Stimulated activated CD4-positive, alpha-beta T cell treated with anti-CD3 and anti-CD28 coated beads, Interleukin-4, amount 100 ng/mL, for 1 hour (primary cell): ENCODE data around the gene GPR68.
A peak's percentile ranks its signal among the peaks of the same experiment; 100 is the strongest.
"Not testable (repeated sequence)": the region's sequence is repeated elsewhere in the genome, so short reads cannot be mapped to it uniquely, and the experiment has no call there.

Source experiments
- DNase-seq: peaks from one replicate; pipeline ENCODE4 v3.0.0-alpha.2; 2020

GPR68 gene

DNA sequence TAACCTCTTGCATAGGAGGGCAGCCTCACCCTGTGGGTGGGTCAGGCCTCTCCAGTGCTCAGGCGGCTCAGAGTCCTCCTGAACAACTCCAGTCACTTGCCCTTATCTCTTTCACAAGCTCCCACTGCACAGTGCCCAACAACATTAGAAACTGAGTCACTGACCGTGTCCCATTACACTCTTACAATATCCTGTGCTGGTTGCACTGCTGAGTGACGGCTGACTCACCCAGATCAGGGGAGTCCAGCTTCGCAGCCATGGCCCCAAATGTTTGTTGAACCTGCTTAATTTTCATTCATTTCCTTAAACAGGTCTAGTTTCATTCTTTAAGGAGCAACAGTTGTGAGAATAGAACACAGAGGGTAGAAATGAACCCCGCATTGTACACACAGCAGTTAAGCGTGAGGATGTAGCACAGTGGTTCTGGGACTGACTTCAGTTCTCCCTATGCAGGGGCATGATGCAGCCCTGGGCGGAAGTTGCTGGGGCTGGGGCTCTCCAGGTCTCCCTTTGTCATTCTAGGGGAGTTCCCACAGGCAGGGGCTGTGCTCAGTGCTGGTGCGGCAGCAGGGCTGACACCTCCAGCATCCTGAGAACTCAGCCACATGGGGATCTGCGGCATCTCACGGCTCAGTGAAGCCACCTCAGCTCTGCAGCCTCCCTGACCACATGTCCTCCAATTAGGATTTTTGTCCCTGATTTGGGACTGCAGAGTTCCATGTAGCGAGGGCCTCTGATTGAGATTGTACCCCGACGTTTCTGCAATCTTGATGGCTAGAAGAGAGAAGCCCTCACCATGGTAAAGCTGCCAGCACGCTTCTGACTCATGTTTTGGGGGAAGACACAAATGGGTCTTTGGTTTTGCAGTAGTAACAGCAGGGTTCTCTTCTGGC, 16.1 kb downstream of the GPR68 start:
- DNase-seq: peak; percentile 84

DNA sequence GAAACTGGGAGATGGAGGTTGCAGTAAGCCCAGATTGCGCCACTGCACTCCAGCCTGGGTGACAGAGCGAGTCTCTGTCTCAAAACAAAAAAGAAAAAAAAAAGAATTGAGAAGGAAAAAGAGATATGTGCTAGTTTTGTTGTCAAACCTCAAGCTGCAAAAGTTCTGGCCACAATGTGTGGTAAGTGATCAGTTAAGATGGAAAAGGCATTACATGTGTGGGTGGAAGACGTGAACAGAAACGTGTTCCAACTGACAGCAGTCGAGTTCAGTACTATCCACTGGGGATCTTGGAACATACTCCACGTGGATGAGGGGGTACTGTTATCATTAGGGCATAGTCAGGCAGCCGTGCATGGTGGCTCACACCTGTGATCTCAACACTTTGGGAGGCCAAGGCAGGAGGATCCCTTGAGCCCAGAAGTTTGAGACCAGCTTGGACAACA, 17.3 kb downstream of the GPR68 start:
- DNase-seq: no peak

DNA sequence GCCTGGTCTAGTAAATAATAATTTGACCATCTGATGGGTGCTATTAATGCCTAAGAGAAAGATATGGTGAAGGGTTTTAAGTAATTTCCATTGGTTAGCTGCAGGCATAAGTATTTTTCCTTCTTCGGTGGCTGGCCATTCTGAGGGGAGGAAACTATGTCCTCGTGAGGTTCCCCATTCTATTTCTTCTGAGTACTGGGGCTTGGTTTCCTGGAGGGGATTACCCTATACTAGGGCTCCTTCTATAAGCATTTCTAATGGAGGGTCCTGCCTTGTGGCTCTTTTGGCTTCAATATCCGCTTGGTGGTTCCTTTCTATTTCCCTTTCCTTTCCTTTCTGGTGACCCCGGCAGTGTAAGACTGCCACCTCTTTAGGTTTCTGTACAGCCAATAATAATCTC, 18.1 kb downstream of the GPR68 start:
- DNase-seq: not testable (repeated sequence)

DNA sequence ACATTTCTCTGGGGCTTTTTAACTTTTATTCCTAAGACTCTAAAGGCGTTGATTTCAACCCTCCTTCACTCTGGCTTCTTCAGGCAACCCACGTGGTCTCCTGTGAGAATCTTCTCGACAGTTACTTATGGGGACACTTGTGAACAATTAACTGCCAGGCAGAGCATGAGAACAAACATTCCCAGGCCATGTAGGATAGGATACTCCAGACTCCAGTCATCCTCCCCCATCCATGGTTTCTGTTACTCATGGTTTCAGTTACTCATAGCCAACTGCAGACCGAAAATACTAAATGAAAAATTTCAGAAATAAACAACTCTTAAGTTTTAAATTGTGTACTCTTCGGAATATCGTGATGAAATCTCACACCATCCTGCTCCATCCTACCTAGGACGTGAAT, 19.5 kb downstream of the GPR68 start:
- DNase-seq: no peak

DNA sequence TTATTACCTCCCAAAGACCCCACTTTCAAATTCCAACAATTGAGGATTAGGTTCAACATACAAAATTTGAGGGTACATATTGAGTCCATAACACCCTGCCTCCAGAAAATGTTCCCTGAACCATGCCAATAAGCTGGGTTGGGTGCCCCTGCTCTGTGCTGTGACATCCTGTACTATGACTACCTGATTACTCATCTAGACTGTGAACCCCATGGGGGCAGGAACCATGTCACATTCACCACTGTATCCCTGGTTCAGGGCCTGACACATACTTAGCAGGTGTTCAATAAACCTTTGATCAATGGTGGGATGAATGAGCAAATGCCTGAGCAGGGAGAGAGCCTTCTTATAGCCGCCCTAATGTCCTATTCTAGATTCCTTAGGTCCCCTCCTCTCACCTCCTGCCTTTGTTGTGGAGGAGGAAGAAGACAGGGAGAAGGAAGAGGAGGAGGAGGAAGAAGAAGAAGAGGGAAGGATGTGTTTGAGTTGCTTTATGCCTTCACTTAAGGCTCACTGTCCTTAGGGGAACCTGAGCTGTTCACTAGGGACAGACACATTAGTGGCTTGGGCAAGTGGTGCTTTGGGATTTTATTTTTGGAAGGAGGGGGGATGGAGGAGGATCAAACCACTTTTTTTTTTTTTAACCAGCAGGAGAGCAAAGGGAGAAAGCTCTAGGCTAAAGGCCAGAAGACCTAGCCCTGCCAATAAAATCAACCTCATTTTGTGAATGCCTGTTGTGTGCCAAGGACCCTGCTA, 21.3 kb downstream of the GPR68 start:
- DNase-seq: no peak

DNA sequence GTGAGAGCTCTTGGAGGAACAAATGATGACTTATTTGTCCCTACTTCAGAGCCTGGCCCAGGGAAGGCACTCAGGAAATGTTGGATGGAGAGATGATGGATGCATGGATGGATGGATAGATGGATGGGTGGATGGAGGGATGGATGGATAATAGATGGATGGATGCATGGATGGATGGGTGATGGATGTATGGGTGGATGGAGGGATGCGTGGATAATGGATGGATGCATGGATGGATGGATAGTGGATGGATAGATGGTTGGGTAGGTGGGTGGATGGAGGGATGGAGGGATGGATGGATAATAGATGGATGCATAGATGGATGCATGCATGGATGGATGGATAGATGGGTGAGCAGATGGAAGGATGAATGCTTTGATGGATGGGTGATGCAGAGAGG, 23.2 kb downstream of the GPR68 start:
- DNase-seq: no peak

DNA sequence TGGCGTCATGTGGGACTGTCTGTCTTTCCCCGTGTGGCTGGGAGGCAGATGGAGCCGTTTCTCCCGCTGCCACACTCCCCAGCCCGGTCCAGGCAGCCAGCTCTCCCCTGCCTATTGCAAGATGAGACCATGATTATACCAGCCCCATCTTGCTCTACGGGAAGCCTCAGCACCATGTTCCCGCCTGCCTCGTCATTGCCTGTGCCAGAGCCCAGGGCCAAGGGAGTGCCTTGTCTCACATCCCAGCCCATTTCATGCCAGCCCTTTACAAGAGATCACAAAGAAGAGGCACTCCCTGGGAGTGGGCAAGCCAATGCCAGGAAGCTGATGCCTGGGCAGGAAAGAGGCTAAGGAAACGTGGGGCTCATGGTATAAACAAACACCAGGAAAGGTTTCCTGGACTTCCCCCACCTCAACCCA, 23.9 kb downstream of the GPR68 start:
- DNase-seq: no peak

DNA sequence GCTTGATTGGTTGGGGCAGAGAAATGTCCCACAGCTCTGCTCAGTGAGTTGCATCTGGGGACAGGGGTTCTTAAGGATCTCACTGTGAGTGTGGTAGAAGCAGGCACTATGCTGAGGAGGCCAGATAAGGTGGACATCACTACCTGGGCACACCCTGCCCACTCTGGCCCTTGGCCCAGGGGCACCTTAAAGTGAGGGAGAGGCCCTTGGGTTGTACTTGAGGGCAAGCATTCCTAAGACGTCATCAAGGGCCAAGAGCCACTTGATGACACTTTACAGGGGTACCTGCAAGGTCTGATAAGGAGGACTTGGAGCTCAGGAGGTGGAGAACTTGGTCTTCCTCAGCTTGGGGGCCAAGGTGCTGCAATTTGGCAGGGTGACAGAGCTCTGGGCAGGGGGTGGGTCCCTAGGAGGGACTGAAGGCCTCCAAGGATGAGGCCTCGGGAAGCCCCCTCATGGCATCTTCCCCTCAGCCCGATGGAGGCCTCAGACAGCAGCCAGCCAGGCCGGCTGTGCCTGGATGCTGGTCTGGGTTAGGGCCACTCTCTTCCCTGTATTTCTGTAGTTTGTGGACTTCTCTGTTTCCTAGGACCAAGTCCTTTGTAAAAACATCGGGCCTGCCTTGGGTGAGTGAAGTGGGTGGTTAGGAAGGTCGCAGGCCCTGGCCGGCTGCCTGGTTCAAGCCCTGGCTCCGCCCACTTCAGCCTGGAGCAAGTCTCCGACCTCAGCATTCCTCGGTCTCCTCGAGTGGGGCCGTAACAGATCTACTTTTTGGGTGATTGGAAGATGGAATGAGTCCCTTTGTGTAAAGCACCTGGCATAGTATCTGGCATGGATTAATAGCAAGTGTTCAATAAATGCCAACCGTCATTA, 24.8 kb downstream of the GPR68 start:
- DNase-seq: no peak

DNA sequence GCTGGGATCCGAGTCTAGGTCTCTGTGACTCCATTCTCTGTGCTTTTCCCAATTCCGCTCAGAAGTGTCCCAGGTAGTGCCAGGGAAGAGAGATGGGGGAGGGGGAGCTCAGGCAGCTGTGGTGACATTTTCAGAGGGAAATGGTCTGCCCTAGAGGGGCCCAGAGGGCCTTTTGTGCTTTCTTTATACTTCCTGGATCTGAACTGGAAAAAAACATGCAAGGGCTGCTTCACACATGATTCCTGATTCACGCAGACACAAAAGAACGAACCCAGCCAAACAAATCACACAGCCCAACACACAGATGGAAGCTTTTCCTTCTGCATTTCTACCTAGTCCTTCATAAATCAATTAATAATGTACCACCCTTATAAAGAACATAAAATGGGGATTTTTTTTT, 26.5 kb downstream of the GPR68 start:
- DNase-seq: no peak

DNA sequence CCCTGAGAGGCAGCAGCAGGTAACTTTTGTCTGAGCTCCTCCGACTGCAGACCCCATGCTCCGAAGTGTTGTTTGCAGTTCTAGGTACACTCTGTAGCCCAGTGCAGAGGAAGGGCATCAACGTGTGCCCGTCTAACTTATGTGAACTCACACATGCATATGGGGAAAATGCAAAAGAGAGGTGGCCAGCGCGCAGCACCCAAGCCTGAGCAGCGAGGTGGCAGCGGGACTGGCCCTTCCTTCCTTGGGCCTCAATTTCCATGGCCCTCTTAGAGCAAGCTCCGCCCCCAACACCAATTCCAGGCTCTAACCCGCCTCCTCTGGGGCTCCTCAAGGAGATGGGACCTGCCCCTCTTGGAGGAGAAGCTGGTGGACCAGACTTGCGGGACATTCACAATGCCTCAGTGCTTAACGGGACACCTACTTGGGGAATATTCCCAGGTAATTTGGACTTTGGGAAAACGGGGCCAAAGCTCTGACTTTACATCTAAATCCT, 27.7 kb downstream of the GPR68 start:
- DNase-seq: no peak

DNA sequence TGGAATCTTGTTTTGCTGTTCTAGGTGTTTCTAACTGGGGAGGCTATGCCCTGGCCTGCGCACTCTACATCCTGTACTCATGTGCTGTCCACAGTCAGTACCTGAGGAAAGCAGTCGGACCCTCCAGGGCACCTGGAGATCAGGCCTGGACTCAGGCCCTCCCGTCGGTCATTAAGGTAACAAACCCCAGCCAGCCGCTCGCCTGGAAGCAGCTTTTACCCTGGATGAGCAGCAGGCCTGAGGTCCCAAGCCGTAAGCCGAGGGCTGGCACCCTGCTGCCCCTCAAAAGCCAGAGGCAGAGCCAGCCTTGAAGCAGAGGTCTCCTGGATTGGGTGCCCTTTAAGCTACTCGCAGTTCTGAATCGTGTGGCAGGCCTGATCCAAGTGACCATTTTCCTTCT, 29.1 kb downstream of the GPR68 start:
- no peak for DNase-seq

DNA sequence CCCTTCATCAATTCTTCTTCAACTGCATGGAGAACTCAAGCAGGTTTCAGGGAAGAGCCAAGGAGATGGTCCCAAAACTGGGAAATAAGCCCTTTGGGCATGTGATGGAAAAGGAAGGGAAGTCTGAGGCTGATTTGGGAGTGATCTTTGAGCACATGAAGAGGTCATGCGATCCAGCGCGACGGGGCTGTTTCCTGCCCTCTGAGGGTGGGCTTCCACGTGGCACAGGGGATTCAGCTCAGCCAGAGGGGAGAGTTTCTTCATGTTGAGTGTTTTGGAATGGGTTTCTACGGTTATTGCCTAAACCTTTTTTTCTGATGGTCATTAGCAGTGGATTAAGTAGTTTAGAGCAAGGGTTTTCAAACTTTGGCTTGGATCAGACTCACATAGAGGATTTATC, 30.2 kb downstream of the GPR68 start:
- DNase-seq: no peak

DNA sequence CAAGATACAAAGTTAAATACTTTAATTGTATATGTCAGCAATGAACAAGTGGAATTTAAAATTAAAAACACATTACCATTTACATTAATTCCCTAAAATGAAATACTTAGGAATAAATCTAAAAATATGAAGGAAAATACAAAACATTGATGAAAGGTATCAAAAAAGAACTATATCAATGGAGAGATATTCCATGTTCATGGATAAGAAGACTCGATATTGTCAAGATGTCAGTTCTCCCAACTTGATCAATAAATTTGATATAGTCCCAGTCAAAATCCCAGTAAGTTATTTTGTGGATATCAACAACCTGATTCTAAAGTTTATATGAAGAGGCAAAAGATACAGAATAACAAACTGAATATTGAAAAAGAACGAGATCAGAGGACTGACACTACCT, 33.5 kb downstream of the GPR68 start:
- DNase-seq: no peak

DNA sequence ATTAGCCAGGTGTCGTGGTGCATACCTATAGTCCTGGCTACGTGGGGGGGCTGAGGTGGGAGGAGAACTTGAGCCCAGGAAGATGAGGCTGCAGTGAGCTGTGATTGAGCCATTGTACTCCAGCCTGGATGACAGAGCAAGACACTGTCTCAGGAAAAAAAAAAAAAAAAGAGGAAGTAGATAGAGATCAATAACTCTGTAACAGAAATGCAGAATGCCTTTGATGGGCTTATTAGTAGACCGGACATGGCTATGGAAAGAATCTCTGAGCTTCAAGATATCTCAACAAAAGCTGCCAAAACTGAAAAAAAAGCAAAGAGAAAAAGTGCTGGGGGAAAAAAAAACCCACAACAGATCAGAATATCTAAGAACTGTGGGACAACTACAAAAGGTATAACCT, 37.5 kb downstream of the GPR68 start:
- DNase-seq: no peak

DNA sequence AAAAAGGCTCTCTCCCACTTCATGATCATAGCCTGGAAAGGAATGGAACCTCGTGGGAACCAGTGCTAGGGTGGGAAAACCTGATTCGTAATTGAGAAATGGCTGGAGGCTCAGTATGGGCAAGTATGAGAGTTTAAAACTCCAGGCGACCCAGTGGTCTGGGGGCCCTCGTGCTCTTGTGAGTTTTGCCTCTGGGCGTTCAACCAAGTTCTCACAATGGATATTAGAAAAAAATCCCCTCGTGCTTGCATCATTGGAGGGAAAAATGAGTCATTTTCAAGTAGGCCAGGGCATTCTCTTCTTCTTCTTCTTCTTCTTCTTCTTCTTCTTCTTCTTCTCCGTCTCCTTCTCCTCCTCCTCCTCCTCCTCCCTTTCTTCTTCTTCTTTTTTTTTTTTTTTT, 39.0 kb downstream of the GPR68 start:
- DNase-seq: no peak

DNA sequence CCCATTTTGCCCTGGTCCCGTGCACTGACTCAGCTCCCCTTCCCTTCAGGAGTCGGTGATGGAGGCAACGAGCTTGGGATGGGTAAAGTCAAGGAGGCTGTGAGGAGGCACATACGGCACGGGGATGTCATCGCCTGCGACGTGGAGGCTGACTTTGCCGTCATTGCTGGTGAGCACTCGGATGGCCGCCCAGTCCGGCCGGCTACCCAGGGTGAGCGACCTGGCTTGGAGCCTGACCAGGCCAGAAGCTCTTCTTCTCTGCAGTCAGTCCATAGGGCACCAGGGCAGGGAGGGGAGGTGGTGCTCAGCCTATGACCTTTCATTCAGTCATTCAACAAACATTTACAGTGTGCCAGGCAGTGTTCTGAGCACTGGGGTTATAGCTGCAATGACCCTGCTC, 39.8 kb downstream of the GPR68 start:
- no peak for DNase-seq

DNA sequence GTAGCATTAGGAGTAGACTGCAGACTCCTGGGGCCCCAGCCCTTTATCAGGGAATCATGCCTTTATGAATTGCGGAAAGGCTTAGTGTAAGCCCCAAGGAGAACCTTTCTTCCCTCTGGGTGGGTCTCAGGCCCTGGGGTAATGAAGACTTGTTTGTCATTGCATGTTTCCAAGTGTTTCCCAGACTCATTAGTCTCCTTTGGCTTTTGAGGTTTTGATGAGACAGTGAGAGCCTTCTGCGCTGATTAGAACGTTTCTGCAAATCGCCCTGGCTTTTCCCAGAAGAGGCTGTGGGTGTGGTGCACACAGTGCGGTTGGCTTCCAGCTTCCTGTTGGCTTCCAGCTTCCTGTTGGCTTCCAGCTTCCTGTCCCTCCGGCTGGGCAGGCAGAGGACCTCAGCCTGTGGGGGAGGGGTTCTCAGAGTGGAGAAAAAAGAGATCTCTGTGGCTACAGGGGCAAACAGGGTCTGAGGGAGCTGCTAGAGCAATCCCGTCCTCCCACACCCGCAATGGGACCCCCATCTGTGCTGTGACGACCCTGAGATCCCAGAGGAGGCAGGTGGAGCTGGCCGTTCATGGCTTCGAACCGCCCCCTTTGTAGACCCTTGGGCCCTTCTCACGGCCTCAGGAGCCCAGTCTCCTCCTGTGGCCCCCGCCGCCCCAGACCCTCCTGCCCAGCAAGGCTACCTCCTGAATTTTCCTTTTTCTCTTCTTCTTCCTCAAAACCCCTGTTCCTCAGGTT, 42.1 kb downstream of the GPR68 start:
- DNase-seq: no peak

DNA sequence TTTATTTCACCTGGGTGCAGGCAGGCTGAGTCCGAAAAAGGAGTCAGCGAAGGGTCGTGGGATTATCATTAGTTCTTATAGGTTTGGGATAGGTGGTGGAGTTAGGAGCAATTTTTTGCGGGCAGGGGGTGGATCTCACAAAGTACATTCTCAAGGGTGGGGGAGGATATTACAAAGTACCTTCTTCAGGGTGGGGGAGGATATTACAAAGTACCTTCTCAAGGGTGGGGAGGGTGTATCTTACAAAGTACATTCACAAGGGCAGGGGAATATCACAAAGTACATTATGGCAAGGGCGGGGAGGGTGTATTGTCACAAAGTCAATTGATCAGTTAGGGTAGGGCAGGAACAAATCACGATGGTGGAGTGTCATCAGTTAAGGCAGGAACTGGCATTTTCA, 43.7 kb downstream of the GPR68 start:
- not testable (repeated sequence) for DNase-seq

DNA sequence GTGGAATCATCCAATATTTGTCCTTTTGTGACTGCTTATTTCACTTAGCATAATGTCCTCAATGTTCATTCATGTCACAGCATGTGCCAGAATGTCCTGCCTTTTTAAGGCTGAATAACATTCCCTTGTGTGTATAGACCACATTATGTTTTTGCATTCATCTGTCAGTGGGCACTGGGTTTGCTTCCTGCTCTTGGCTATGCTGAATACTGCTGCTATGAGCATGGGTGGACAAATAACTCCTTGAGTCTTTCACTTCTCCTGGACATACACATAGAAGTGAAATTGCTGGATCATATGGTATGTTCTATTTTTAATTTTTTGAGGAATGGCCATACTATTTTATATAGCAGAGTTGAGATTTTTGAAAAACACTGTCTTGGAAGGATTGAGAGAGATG, 46.9 kb downstream of the GPR68 start:
- DNase-seq: no peak

DNA sequence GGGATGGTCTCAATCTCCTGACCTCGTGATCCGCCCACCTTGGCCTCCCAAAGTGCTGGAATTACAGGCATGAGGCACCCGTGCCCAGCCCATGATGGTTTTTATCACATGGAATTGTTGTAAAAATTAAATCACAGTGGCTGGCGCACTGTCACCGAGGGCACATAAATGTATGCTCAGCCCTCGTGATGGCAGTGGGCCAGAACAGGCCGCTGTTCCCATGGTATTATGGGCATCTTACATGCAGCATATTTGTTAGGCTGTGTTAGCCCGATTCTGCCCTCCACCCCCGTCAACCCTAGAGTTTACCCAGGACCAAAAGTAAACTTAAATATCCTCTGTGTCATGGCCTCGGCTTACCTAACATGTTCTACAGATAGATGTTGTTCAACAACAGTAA, 48.6 kb downstream of the GPR68 start:
- DNase-seq: no peak

DNA sequence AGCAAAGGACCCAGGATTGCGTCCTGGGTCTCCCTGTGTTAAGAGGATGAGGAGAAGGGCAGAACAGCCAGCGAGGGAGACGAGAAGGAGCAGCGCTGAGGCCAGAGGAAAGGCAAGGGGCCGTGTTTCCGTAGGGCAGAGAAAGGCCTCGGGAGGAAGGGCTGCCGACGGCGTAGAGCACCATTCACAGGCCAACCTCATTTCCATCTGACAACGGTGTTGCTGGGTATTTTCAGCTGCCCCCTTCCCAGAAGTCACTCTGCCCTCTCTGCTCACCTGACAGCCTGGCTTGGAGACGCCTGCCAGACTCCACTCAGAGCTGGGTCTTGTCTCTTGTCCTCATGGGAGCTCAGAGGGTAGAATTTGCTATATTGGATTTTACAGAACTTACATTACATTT, 51.4 kb downstream of the GPR68 start:
- DNase-seq: no peak

DNA sequence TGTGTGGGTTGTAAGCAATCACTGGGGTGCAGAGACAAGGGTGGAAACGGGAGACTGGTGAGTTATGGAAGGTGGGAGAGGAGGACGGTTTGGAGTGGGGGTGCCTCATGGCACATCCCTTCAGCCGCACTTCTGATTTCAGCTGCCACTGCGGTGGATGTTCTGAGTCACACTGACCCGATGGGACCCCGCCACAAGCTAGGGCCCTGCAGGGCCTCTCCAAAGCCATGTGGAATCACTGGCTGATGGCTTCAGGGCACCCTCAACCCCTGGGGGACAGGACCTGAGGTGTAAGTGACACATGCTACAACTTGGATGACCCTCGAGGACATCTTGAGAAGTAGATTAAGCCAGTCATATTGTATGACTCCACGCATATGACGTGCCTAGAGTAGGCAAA, 53.7 kb downstream of the GPR68 start:
- no peak for DNase-seq
